IMR-90 (cell line): ENCODE data around the gene NIPSNAP2. TPM values are rescaled to one million over a fixed set of nuclear protein-coding genes. Genes with fewer than 3 reads are reported as not detected.
A peak's percentile ranks its signal among the peaks of the same experiment; 100 is the strongest.

Experiments used
- ATAC-seq: fragments of 200-7000 bp; cut with Tn5 transposase; 2 replicates; pipeline ENCODE4 v1.9.1; 2020; ENCODE audit warnings: low read depth, mild to moderate bottlenecking, moderate library complexity
- BruUV-seq: library from RNA; stranded (reverse); fragments of 400-500 nt; replicated peaks from 2 replicates; lab custom pipeline; 2021; lab: Mats Ljungman, UMichigan
- CTCF ChIA-PET: fragments of 300-600 bp; formaldehyde crosslinking; extraction: SDS; loops from one replicate; lab custom pipeline; 2021; ENCODE audit warnings: antibody characterized with exemption; lab: Yijun Ruan, JAX
- POLR2A ChIA-PET: fragments of 300-600 bp; sonication (Branson Sonifier 250); formaldehyde crosslinking; loops from one replicate; lab custom pipeline; 2022; ENCODE audit warnings: antibody characterized with exemption; ENCODE audit not compliant: unreplicated experiment; lab: Charles Lee
- DNase-seq: peaks from one replicate; pipeline ENCODE4 v3.0.0; 2013
- H2AFZ ChIP-seq: replicated peaks from 2 replicates; pipeline ENCODE3; 2013; ENCODE audit warnings: low read length, mild to moderate bottlenecking; ENCODE audit not compliant: poor library complexity
- H2AK5ac ChIP-seq: 2 replicates; pipeline ENCODE4 v1.6.1; 2013; ENCODE audit warnings: low read depth, low read length, inconsistent platforms
- H2AK9ac ChIP-seq: replicated peaks from 2 replicates; pipeline ENCODE3; 2013; ENCODE audit warnings: mild to moderate bottlenecking, low read depth, low read length, moderate library complexity; ENCODE audit not compliant: poor library complexity
- H2BK120ac ChIP-seq: 2 replicates; pipeline ENCODE4 v1.6.1; 2013; ENCODE audit warnings: low read depth, low read length, inconsistent platforms
- H2BK15ac ChIP-seq: 3 replicates; pipeline ENCODE4 v1.6.1; 2013; ENCODE audit warnings: low read depth, low read length, inconsistent platforms
- H2BK20ac ChIP-seq: 2 replicates; pipeline ENCODE4 v1.6.1; 2013; ENCODE audit warnings: low read depth, mild to moderate bottlenecking, inconsistent platforms, low read length, moderate library complexity
- H2BK5ac ChIP-seq: 2 replicates; pipeline ENCODE4 v1.6.1; 2013; ENCODE audit warnings: mild to moderate bottlenecking, low read depth, low read length, inconsistent platforms; ENCODE audit not compliant: poor library complexity, severe bottlenecking
- H3K14ac ChIP-seq: replicated peaks from 2 replicates; pipeline ENCODE4 v1.6.1; 2013; ENCODE audit warnings: low read depth, low read length, inconsistent platforms
- H3K18ac ChIP-seq: 2 replicates; pipeline ENCODE4 v1.6.1; 2013; ENCODE audit warnings: low read depth, low read length, control low read depth
- H3K23ac ChIP-seq: 2 replicates; pipeline ENCODE4 v1.6.1; 2013; ENCODE audit warnings: low read depth, low read length, inconsistent platforms
- H3K27ac ChIP-seq: 2 replicates; pipeline ENCODE4 v1.5.1; 2013; ENCODE audit warnings: mild to moderate bottlenecking, control low read depth, low read length; ENCODE audit not compliant: insufficient read depth
- H3K27me3 ChIP-seq: 2 replicates; pipeline ENCODE4 v1.6.1; 2013; ENCODE audit warnings: low read length; ENCODE audit not compliant: control insufficient read depth, insufficient read depth
- H3K36me3 ChIP-seq: 2 replicates; pipeline ENCODE4 v1.6.1; 2013; ENCODE audit warnings: low read length, mixed read lengths; ENCODE audit not compliant: control insufficient read depth, insufficient read depth
- H3K4ac ChIP-seq: 2 replicates; pipeline ENCODE4 v1.6.1; 2013; ENCODE audit warnings: low read depth, low read length, inconsistent platforms
- H3K4me1 ChIP-seq: 2 replicates; pipeline ENCODE4 v1.6.1; 2013; ENCODE audit warnings: low read length, mixed read lengths; ENCODE audit not compliant: control insufficient read depth, insufficient read depth
- H3K4me2 ChIP-seq: 2 replicates; pipeline ENCODE4 v1.6.1; 2013; ENCODE audit warnings: low read depth, mild to moderate bottlenecking, control low read depth, low read length, moderate library complexity
- H3K4me3 ChIP-seq: 2 replicates; pipeline ENCODE4 v1.5.1; 2013; ENCODE audit warnings: low read depth, mild to moderate bottlenecking, control low read depth, low read length, moderate library complexity; ENCODE audit not compliant: insufficient read depth
- H3K56ac ChIP-seq: 2 replicates; pipeline ENCODE4 v1.6.1; 2013; ENCODE audit warnings: low read length, inconsistent platforms; ENCODE audit not compliant: insufficient read depth; ENCODE audit errors: extremely low read depth
- H3K79me1 ChIP-seq, 2 experiments: 2 replicates each; pipeline ENCODE4 v1.6.1; 2013; ENCODE audit warnings: low read length in 2 of 2, inconsistent platforms in 1 of 2, low read depth in 1 of 2
- H3K9ac ChIP-seq: 2 replicates; pipeline ENCODE4 v1.6.1; 2013; ENCODE audit warnings: low read depth, low read length, control low read depth
- H3K9me1 ChIP-seq: 2 replicates; pipeline ENCODE4 v1.6.1; 2013; ENCODE audit warnings: low read length, inconsistent platforms; ENCODE audit not compliant: insufficient read depth
- H3K9me3 ChIP-seq: 2 replicates; pipeline ENCODE4 v1.6.1; 2013; ENCODE audit warnings: low read length; ENCODE audit not compliant: control insufficient read depth, insufficient read depth
- H4K20me1 ChIP-seq: 2 replicates; pipeline ENCODE4 v1.6.1; 2013; ENCODE audit warnings: low read length, inconsistent platforms; ENCODE audit not compliant: insufficient read depth
- H4K5ac ChIP-seq: 2 replicates; pipeline ENCODE4 v1.6.1; 2013; ENCODE audit warnings: mild to moderate bottlenecking, low read depth, low read length, control low read depth
- H4K8ac ChIP-seq, 2 experiments: 2 replicates each; pipeline ENCODE4 v1.6.1; 2013; ENCODE audit warnings: low read depth in 2 of 2, low read length in 2 of 2, control low read depth in 1 of 2, inconsistent platforms in 1 of 2
- H4K91ac ChIP-seq: 2 replicates; pipeline ENCODE4 v1.6.1; 2013; ENCODE audit warnings: low read depth, low read length, inconsistent platforms; ENCODE audit not compliant: insufficient read depth
- FOS ChIP-seq: fragments of 150-350 bp; IDR thresholded peaks from 2 replicates; pipeline ENCODE4 v1.6.1; 2016; ENCODE audit warnings: low read depth, low read length
- MAFK ChIP-seq: IDR thresholded peaks from 2 replicates; pipeline ENCODE4 v1.6.1; 2012; ENCODE audit warnings: low read depth, low read length, improper control_type of control experiment
- RAD21 ChIP-seq: IDR thresholded peaks from 2 replicates; pipeline ENCODE4 v1.6.1; 2012; ENCODE audit warnings: low read length, improper control_type of control experiment
- WGBS, 2 experiments: methylation state at CpG; one replicate each; pipeline versions ENCODE4 v1.1.5 to v1.1.7; 2013; ENCODE audit warnings: missing lambda C conversion rate in 2 of 2; ENCODE audit not compliant: insufficient read length in 1 of 2; ENCODE audit errors: extremely low coverage in 2 of 2; 5-methylcytosine and 5-hydroxymethylcytosine counted together
- dilution Hi-C: fragments of 300-500 bp; cut with HindIII; formaldehyde crosslinking; loops from one replicate; pipeline ENCODE4 v1.14.3; 2018; ENCODE audit warnings: low sequenced_read_pairs; ENCODE audit not compliant: unreplicated experiment
- in situ Hi-C: fragments of 300-500 bp; cut with MboI; formaldehyde crosslinking; loops from 3 replicates; pipeline ENCODE4 v1.14.3; 2019; ENCODE audit warnings: low sequenced_read_pairs, inconsistent platforms, mixed read lengths
- intact Hi-C: fragments of 100-400 bp; cut with micrococcal nuclease; formaldehyde crosslinking; loops from 2 replicates; pipeline ENCODE4 v1.10.0; 2022
- polyA plus RNA-seq, 3 experiments: library from polyadenylated mRNA; depleted of rRNA; stranded (reverse); fragments of >200 nt; gene quantifications; 2 replicates each; pipeline ENCODE4 v1.2.3, GENCODE V29; 2012; ENCODE audit warnings: low replicate concordance in 1 of 3
- total RNA-seq: library from RNA; depleted of rRNA; stranded (reverse); fragments of >200 nt; gene quantifications from 2 replicates; pipeline ENCODE4 v1.2.3, GENCODE V29; 2012

Gene NIPSNAP2
- total and polyA plus RNA-seq, 2 of the 4 experiments (the other 2 are of a cell fraction) = 33.7 to 42.8 TPM

- Histone ChIP-seq H2BK5ac (peak overlapping the region; percentile 72), H3K18ac (peak overlapping the region; percentile 24; the same call in 1 of the 2 replicates), H4K91ac (no peak overlapping the region; the same call in 1 of the 2 replicates), H3K56ac (peak overlapping the region; percentile 17; the same call in 1 of the 2 replicates), H3K36me3 (peaks cover 7% of the 10 kb centered on the region), H2AFZ (peak overlapping the region; percentile 73), H4K20me1 (peaks cover 7% of the 10 kb centered on the region; the same call in 1 of the 2 replicates), H3K4ac (peak overlapping the region; percentile 50; the same call in 1 of the 2 replicates), H2BK120ac (peak overlapping the region; percentile 43; the same call in 1 of the 2 replicates), H4K5ac (no peak overlapping the region; the same call in 1 of the 2 replicates), H2BK15ac (no peak overlapping the region), H3K4me2 (peak overlapping the region; percentile 44; the same call in 1 of the 2 replicates), H4K8ac (peak overlapping the region in 1 of 2 experiments; percentile 73; a peak in 2 of 4 replicates), H2BK20ac (no peak overlapping the region), H3K9me1 (peaks cover 14% of the 10 kb centered on the region; the same call in 1 of the 2 replicates), H3K4me1 (peaks cover 8% of the 10 kb centered on the region), H3K9me3 (no peaks in the 10 kb centered on the region), H2AK5ac (0 out of 2 replicates have a peak overlapping the region, but pooled peaks have one; percentile 90), H3K4me3 (no peak overlapping the region), H3K27me3 (no peaks in the 10 kb centered on the region), H3K14ac (no peak overlapping the region), H3K9ac (no peak overlapping the region), H3K79me1 (peaks cover 19 to 62% of the 10 kb centered on the region in 2 experiments), H3K23ac (no peak overlapping the region), H2AK9ac (peak overlapping the region; percentile 51), H3K27ac (peak overlapping the region; percentile 69)
- in situ Hi-C loops = no loop called here
- peak; percentile 43; the same call in 1 of the 2 replicates for TF ChIP-seq FOS
- peak; percentile 51; the same call in 1 of the 2 replicates for TF ChIP-seq MAFK
- TF ChIP-seq RAD21 = no peak
- WGBS, 2 experiments = no CpG with 5 or more reads among the region's 9 CpGs
- CTCF ChIA-PET = no interaction called here
- peak; percentile 73 for ATAC-seq
- POLR2A ChIA-PET = no interaction called here
- dilution Hi-C loops = no loop called here
- DNase-seq = peak; percentile 93
- intact Hi-C loops = loop anchor here (2.0 to 5.0 kb wide), 2 partner anchors 22 to 33 kb away; partner anchors contain the start of gene SUMF2
- no TSS peak for BruUV-seq
Observed at GRCh38 chr7:56028942-56029630, 64.7 kb downstream of the NIPSNAP2 start.
